GM18951 (cell line): ENCODE results near the gene CELF5.
"Not testable (repeated sequence)": the region's sequence is repeated elsewhere in the genome, so short reads cannot be mapped to it uniquely, and the experiment has no call there.

Experiments used
- POLR2A ChIP-seq: IDR thresholded peaks from 4 replicates; pipeline ENCODE4 v1.6.1; 2011; ENCODE audit warnings: mild to moderate bottlenecking; ENCODE audit not compliant: insufficient read length, insufficient read depth; ENCODE audit errors: extremely low read depth
- in situ Hi-C: fragments of 300-500 bp; cut with MboI; formaldehyde crosslinking; loops from one replicate; pipeline ENCODE4 v1.12.0; 2022; ENCODE audit warnings: low sequenced_read_pairs, mixed read lengths, inconsistent platforms; ENCODE audit not compliant: unreplicated experiment

CELF5 gene

DNA sequence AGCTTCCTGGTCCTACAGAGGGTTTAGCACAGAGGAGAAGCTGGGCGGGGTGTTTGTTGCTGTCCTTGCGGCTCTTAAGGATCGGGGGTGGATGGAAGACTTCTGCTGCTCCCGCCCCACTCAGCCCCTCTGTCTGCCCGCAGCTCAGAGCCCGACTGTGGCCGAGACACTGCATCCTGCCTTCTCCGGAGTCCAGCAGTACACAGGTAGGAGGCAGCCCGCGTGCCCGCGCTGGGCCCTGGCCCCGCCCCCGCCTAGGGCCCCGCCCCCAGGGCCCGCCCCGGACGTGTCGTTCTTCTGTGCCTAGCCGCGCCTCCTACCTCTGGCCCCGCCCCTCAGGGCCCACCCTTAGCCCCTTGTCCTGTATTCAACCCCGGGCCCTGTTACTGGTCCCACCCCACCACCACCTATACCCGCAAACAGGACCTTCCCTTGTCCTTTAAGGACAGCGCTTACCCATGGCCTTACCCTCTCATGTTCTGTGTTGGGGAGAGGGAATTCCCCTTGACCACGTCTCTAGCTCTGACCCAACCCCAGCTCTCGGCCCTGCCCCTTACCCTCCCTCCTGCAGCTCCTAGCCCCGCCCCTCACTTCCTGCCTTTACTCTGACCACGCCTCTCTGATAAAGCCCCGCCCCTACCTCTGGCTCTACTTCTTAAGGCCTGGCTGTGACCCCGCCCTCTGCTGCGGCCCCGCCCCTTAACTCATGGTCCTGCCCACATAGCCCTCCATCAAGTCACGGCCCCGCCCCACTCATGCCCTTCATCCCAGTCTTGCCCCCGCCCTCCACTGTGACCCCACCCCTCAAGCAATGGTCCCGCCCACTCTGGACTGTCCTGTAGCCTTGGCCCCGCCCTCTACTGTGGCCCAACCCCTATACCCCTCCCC, 60.5 kb downstream of the CELF5 start:
- in situ Hi-C loops, result no loop called here
- no peak for TF ChIP-seq POLR2A

- no peak for TF ChIP-seq POLR2A
- in situ Hi-C loops, result no loop called here
Observed at GRCh38 chr19:3285647-3286176, 61.3 kb downstream of the CELF5 start.

DNA sequence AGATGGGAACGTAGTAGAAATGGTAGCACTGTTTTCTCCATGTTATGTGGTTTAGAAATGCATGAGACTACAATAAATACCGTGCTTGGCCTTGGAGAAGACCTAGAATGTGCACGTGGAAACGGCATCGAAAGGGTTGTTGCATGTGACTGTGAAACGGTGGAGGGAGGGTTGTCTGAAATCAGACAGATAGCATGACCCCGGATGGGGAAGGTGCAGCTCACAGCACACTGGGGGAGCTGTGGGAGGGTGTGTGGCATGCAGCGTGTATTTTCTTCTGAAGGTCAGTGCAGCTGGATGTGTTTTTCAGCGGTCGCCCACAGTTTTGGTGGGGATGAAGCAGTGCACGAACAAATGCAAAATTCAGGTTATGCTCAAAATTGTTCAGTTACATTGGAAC, 63.4 kb downstream of the CELF5 start:
- TF ChIP-seq POLR2A, result no peak
- in situ Hi-C loops, result no loop called here

DNA sequence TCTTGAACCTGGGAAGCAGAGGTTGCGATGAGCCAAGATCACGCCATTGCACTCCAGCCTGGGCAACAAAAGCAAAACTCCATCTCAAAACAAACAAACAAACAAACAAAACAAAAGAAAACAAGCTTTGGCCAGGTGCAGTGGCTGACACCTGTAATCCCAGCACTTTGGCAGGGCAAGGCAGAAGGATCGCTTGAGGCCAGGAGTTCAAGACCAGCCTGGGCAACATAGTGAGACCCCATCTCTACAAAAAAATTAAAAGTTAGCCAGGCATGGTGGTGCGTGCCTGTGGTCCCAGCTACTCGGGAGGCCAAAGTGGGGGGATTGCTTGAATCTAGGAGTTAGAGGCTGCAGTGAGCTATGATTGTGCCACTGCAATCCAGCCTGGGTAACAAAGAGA, 64.0 kb downstream of the CELF5 start:
- in situ Hi-C loops, result not testable (repeated sequence)

DNA sequence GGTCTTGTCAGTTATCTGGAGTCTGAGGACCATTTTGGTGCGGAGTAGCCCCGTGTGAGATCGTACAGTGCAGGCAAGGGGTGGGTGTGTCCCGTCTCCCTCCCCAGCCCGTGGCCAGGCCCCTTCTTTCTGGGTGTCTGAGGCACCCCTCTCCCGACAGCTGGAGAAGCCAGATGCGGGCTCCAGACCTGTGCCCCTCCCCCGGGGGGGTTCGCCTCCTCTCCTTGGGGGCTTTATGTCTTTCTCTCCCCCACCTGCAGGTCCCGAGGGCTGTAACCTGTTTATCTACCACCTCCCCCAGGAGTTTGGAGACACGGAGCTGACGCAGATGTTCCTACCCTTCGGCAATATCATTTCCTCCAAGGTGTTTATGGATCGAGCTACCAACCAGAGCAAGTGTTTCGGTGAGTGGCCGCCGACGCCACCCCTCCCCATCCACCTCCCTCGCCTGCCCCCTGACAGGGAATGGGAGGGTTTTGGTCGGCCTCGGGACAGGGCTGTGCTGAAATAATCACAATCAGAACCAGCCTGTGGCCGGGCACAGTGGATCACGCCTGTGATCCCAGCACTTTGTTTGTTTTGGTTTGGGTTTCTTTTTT, 65.6 kb downstream of the CELF5 start:
- TF ChIP-seq POLR2A, result no peak
- in situ Hi-C loops, result no loop called here

- in situ Hi-C loops, result not testable (repeated sequence)
Observed at GRCh38 chr19:3290858-3291257, 66.4 kb downstream of the CELF5 start.

DNA sequence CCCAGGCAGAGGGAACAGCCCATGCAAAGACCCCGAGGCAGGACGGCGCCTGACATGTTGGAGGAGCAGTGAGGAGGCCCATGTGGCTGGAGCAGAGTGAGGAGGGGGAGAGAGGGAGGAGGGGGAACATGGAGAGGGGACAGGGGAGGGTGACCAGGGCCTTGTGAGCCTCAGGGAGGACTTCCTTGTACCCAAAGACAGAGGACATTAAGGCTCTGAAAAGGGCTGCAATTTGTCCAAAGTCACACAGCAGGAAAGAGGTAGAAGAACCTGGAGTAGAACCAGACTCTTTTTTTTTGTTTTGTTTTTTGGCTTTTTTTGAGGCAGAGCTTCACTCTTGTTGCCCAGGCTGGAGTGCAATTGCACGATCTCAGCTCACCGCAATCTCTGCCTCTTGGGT, 67.2 kb downstream of the CELF5 start:
- in situ Hi-C loops, result no loop called here
- TF ChIP-seq POLR2A, result no peak

- in situ Hi-C loops, result no loop called here
- no peak for TF ChIP-seq POLR2A
Observed at GRCh38 chr19:3292958-3293529, 68.6 kb downstream of the CELF5 start.

DNA sequence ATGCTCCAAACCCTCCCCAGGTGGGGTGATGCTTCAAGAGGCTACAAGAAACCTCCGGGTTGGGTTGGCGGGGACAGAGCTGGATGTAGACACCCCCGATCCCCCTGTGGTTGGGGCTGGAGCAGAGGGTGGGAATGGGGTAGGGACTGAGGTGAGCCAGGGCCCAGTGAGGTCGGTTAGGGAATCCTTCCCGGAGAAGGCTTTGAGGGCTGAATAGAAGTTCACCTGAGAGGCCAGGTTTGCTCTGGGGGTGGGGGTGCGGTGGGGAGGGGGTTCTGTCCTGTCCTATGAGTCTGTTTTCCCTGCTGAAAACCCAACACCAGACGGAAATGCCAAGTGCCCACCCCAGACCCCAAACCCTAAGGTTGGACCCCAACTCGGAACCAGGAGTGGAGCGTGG, 69.1 kb downstream of the CELF5 start:
- no peak for TF ChIP-seq POLR2A
- in situ Hi-C loops, result no loop called here

GRCh38 chr19:3294080-3294850, 69.8 kb downstream of the CELF5 start:
- no peak for TF ChIP-seq POLR2A
- in situ Hi-C loops, result no loop called here

GRCh38 chr19:3295581-3295980, 71.1 kb downstream of the CELF5 start:
- in situ Hi-C loops, result no loop called here
- TF ChIP-seq POLR2A, result no peak

- in situ Hi-C loops, result no loop called here
- TF ChIP-seq POLR2A, result no peak
Observed at GRCh38 chr19:3296034-3296433, 71.6 kb downstream of the CELF5 start.

DNA sequence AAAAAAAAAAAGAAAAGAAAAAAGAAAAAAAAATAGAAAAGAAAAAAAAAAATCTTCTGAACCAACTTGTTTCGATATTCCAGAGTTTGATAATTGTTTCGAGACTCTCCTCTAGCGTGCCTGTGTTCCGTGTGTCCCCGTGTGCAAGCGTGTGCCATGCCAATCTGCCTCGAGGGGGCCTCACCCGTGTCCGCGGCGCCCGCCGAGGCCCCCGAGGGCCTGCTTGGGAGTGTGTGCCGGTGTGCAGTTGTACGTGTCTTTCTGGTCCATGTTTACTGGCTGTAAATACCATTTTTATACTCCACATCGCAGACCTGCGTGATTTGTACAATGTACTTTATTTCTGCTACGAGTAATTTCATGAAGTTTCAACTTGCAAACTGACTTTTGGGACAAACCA, 72.0 kb downstream of the CELF5 start:
- in situ Hi-C loops, result no loop called here

More for the DNA sequence above, 72.0 kb downstream of the CELF5 start:
- TF ChIP-seq POLR2A, result no peak
